ENCODE measurements around the gene TNIK.

DNA sequence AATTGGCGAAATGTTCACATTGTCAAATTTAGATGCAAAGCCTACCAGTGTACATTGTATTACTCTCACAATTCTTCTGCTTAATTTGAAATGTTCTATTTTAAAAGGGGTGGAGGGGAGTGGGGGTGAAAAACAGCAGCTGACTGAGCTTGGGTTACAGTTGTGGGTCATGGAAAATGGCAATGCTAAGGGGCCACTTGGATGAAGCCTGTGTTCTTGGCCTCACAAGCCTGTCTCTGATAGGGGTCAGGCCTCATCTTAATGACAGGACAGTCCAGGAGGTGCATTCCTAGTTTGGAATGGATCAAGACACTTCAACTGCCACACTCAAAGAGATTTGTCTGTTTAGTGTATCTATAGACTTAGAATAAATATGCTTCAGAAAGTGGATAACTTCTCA is 158.2 kb downstream of the TNIK start:
- no peak for TF ChIP-seq POLR2A (IDR thresholded peaks at IDR 0.05; ENCODE audit: low read depth)
- TF ChIP-seq, protein P1, sequence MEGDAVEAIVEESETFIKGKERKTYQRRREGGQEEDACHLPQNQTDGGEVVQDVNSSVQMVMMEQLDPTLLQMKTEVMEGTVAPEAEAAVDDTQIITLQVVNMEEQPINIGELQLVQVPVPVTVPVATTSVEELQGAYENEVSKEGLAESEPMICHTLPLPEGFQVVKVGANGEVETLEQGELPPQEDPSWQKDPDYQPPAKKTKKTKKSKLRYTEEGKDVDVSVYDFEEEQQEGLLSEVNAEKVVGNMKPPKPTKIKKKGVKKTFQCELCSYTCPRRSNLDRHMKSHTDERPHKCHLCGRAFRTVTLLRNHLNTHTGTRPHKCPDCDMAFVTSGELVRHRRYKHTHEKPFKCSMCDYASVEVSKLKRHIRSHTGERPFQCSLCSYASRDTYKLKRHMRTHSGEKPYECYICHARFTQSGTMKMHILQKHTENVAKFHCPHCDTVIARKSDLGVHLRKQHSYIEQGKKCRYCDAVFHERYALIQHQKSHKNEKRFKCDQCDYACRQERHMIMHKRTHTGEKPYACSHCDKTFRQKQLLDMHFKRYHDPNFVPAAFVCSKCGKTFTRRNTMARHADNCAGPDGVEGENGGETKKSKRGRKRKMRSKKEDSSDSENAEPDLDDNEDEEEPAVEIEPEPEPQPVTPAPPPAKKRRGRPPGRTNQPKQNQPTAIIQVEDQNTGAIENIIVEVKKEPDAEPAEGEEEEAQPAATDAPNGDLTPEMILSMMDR (IDR thresholded peaks at IDR 0.05) = no peak

Measured in esophagus muscularis mucosa (tissue), 3 donors.